Myocyte (in vitro differentiated cells): ENCODE data around the gene RNF113B. TPM values are rescaled to one million over a fixed set of nuclear protein-coding genes. Genes with fewer than 3 reads are reported as not detected.

Experiments
- DNase-seq: peaks from one replicate; pipeline ENCODE4 v3.0.0-alpha.2; 2012; ENCODE audit warnings: low read depth
- microRNA-seq: library from miRNA; unstranded; fragments of <30 nt; microRNA quantifications from one replicate; pipeline ENCODE4, GENCODE V29; 2016
- total RNA-seq: library from RNA; depleted of rRNA; stranded (reverse); fragments of >200 nt; gene quantifications from 2 replicates; pipeline ENCODE4 v1.2.3, GENCODE V29; 2014

RNF113B gene
- total RNA-seq, 1 donor from 2014 or later = not detected

- no peak for DNase-seq
Measured at GRCh38 chr13:98141509-98142379, 35.3 kb downstream of the RNF113B start.

GRCh38 chr13:98141091-98141490 is 36.0 kb downstream of the RNF113B start:
- no peak for DNase-seq

GRCh38 chr13:98134901-98135300 is 42.2 kb downstream of the RNF113B start:
- no peak for DNase-seq

GRCh38 chr13:98133946-98134345 is 43.1 kb downstream of the RNF113B start:
- no peak for DNase-seq

GRCh38 chr13:98129059-98129746 is 47.9 kb downstream of the RNF113B start:
- DNase-seq = no peak

Small RNAs within 50 kb of the gene (microRNA-seq; reads per million reads assigned to microRNA genes)
- 0.48 reads per million for gene MIR3170

Other genes with a start within 250 kb of the RNF113B start
- gene IPO5, start 223.6 kb downstream of the RNF113B start, total RNA-seq = 173 and 191 TPM in 2 replicates
- 11.2 and 18.5 TPM in 2 replicates for gene FARP1, start 34.2 kb downstream of the RNF113B start, total RNA-seq